HL-60/S4 treated with phorbol 12-myristate 13-acetate at 8.2 ng/mL for 4 days and 3 days (cell line): ENCODE data around the gene ETHE1.

ENCODE experiments used
- in situ Hi-C: fragments of 300-500 bp; cut with MboI; formaldehyde crosslinking; loops from 2 replicates; pipeline ENCODE4 v1.15.0; 2022; ENCODE audit warnings: low sequenced_read_pairs

ETHE1 gene

GRCh38 chr19:43467730-43468129, 59.3 kb downstream of the ETHE1 start:
- in situ Hi-C loops: loop anchor here (25.0 kb wide), 1 partner anchor 320 kb away; the partner anchor contains the start of gene KCNN4

DNA sequence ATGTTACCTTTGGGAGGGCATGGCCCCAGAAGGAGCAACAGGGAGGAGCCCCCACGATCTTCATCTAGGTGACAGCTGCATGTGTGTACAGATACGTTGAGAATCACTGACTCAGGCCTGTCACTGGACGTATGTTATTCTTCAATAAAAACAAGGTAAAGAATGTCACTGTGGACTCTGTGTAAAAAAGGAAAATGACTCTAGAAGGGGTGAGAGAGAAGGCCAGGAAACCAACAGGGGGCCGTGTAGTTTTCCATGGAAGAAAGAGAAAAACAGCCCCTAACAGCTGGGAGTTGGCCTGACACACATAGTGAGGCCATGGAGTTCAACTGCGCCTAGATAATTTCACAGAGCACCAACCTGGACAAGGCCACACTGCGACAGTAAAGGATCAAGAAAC, 59.7 kb downstream of the ETHE1 start:
- in situ Hi-C loops: loop anchor here (25.0 kb wide), 1 partner anchor 320 kb away; the partner anchor contains the start of gene KCNN4

- in situ Hi-C loops: loop anchor here (25.0 kb wide), 1 partner anchor 321 kb away; the partner anchor contains the start of gene KCNN4
Measured at GRCh38 chr19:43466793-43467192, 60.2 kb downstream of the ETHE1 start.

DNA sequence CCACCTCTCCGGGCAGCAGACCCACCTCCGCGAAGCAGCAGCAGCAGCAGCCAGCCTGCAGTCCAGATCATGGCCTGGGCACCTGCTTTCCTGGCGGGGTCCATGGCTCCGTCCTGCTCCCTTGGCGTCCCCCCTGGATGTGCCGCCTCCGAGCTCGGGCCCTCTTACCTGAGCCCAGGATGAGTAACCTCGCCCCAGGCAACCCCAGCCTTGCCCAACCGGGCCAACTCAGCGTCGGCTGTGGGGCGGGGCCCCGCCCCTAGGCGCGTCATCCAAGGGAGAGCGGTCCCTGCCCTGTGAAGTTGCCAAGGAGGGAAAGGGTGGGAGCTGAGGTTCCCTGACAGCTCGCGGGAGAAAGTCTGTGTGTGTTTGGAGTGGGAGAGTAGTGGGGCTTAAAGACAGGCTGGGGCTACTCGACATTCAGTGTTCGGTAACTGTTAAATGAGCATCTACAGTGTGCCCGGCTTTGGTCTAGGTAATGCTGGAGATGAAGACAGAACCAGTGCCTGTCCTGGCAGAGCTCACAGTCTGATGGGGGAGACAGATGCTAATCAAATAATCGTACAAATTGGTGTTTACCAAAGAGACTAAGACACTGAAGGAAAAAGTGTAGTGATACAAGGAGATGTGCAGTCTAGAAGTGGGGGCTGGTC, 61.4 kb downstream of the ETHE1 start, which contains the start of gene LYPD3:
TSS of gene LYPD3 (minus strand) at position 141 of the 653 bp plus-strand sequence. CDS start at position 104, 37 bp downstream.
- in situ Hi-C loops: loop anchor here (25.0 kb wide), 1 partner anchor 322 kb away; the partner anchor contains the start of gene KCNN4

DNA sequence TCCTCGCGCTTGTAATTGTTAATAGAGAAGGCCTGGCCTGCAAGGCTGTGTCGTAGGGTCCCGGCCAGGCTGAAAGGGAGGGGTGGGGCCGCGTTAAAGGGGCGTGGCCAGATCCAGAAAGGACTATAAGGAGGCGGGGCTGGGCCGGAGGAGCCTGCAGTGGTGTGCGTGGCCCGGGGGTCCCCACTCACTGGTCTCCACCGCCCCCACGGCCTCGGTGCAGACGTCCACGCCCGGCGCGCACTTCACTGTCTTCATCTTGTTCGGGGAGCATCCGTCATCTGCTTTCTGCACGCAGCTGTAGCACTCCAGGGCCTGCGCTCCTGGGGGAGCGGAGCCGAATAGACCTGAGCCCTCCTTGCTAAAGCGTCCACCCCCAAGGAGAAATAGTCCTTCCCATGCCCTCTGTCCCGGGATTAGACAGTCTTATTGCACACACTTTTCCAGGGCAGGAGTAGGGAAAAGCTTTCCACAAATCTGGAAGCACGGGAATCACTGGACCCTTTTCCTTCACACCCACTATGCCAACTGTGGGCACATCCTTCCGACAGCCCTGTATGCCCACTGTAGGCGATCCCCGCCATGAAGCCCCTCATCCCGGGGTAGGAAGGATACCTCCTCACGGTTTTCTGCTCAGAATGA, 62.7 kb downstream of the ETHE1 start:
- in situ Hi-C loops: loop anchor here (25.0 kb wide), 1 partner anchor 323 kb away; the partner anchor contains the start of gene KCNN4

DNA sequence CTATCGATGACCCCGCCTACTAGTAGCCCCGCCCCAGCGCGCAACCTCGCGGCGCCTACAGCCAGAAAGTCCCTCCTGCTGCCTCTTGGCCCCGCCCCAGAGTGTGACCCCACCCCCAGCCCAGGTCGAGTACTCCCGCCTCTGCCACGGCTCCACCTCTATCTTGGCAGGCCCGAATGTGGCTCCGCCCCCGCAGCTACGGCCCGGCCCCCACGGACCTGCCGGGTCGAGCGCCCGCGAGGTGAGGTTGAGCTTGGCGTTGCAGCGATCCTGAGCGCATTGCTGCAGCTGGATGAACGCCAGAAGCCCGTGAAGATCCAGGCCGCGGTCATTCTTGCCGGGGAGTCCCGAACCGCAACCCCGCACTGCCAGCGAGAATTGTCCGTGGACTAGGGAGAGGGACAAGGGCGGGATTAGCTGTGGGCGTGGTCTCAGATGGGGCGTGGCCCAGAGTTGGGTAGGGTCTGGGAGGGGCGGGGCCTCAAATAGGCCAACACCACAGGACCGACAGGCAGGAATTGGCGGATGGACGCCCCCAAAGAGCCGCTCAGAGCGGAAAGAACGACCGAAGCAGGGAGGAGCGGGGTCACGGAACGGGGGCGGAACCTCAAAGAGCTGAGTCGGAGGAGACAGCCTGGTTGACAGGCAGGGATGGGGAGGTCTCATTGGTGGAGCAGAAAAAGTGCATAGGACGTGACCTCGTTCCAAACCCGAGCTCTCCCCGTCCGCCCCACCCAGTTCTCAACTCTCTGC, 63.4 kb downstream of the ETHE1 start:
- in situ Hi-C loops: loop anchor here (25.0 kb wide), 1 partner anchor 324 kb away; the partner anchor contains the start of gene KCNN4

GRCh38 chr19:43462785-43463380, 64.1 kb downstream of the ETHE1 start:
- in situ Hi-C loops: loop anchor here (25.0 kb wide), 1 partner anchor 324 kb away; the partner anchor contains the start of gene KCNN4

DNA sequence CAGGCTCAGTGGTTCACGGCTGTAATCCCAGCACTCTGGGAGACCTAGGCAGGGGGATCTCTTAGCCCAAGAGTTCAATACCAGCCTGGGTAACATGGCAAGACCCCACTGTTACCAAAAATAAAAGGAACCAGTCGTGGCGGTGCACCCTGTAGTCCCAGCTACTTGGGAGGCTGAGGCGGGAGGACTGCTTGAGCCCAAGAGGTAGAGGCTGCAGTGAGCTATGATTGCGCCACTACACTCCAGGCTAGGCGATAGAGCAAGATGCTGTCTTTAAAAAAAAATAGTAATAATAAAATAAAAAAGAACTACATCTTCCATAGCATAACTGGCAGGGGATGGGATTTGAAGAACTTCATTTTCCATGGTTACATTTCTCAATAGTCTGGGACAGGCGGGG, 64.6 kb downstream of the ETHE1 start:
- in situ Hi-C loops: loop anchor here (25.0 kb wide), 1 partner anchor 325 kb away; the partner anchor contains the start of gene KCNN4

DNA sequence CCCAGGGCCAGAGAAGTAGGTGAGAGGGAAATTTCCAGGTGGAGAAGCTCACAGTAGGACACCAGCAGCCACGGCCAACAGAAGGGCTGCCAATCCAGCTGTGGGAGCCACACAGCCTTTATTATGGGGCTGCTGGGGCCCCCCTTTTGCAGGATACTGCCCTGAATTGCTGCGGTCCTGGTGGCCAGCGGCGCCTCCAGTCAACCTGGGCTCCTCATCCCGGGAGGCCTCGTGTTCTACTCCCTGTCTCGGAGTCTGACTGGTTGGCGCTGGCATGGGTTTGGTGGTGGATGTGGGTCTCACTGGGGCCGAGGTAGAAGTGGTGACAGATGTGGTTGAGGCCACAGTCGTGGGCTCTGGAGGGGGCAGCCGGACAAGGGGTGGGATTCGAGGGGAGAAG, 65.7 kb downstream of the ETHE1 start:
- in situ Hi-C loops: loop anchor here (25.0 kb wide), 1 partner anchor 326 kb away; the partner anchor contains the start of gene KCNN4

GRCh38 chr19:43460362-43461016, 66.5 kb downstream of the ETHE1 start:
- in situ Hi-C loops: loop anchor here (25.0 kb wide), 1 partner anchor 327 kb away; the partner anchor contains the start of gene KCNN4

DNA sequence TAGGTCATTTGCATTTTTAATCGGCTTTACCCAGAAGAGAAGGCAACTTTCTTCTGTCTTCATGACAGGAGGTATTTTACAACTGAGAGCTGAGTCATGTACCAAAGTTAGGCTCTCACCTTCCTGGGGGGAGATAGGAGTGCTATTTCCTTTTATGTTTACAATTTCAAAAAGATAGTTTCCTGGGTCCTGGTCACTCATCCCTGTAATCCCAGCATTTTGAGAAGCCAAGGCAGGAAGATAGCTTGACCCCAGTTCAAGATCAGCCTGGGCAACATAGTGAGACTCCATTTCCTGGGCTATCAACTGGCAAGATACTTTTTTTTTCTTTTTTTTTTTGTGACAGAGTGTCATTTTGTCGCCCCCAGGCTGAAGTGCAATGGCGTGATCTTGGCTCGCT, 69.2 kb downstream of the ETHE1 start:
- in situ Hi-C loops: loop anchor here (25.0 kb wide), 1 partner anchor 329 kb away; the partner anchor contains the start of gene KCNN4
